Measurements from ENCODE around the gene IQCH.
"Not testable (repeated sequence)": the region's sequence is repeated elsewhere in the genome, so short reads cannot be mapped to it uniquely, and the experiment has no call there.

The IQCH gene

GRCh38 chr15:67242708-67243111 is 11.9 kb upstream of the IQCH start:
- no peak for DNase-seq (ENCODE audit: extremely low spot score)
- TF ChIP-seq FOXK2 (IDR thresholded peaks at IDR 0.05) (no peak), L3MBTL2 (conservative IDR thresholded peaks at IDR 0.05) (no peak), HDGF (IDR thresholded peaks at IDR 0.05; ENCODE audit: borderline replicate concordance) (no peak), ARNT (IDR thresholded peaks at IDR 0.05) (no peak), FOXM1 (IDR thresholded peaks at IDR 0.05; ENCODE audit: borderline replicate concordance) (no peak), BHLHE40 (IDR thresholded peaks at IDR 0.05; ENCODE audit: borderline replicate concordance) (no peak), CTBP1 (IDR thresholded peaks at IDR 0.05; ENCODE audit: borderline replicate concordance) (no peak), FOXA1 (IDR thresholded peaks at IDR 0.05) (no peak), ZNF384 (IDR thresholded peaks at IDR 0.05) (no peak), ELF4 (IDR thresholded peaks at IDR 0.05) (no peak), LEF1 (IDR thresholded peaks at IDR 0.05; ENCODE audit: borderline replicate concordance) (no peak), TARDBP (IDR thresholded peaks at IDR 0.05) (no peak)
- CTCF ChIA-PET: interaction anchor here (0.5 kb wide), 1 partner anchor 10 kb away, joined by 5 read pairs; no protein-coding TSS in a partner anchor
- POLR2A ChIA-PET: interaction anchor here (1.2 kb wide), 1 partner anchor 11 kb away, joined by 3 read pairs; the partner anchor contains the start of genes AAGAB and IQCH

GRCh38 chr15:67244971-67245478 is 9.6 kb upstream of the IQCH start:
- POLR2A ChIA-PET: no interaction called here
- no peak for DNase-seq (ENCODE audit: extremely low spot score)
- TF ChIP-seq NFRKB (IDR thresholded peaks at IDR 0.05) (no peak), BHLHE40 (IDR thresholded peaks at IDR 0.05; ENCODE audit: borderline replicate concordance) (no peak), ARNT (IDR thresholded peaks at IDR 0.05) (no peak), FOXA1 (IDR thresholded peaks at IDR 0.05) (no peak), HDGF (IDR thresholded peaks at IDR 0.05; ENCODE audit: borderline replicate concordance) (no peak), SP1 (IDR thresholded peaks at IDR 0.05) (no peak), LEF1 (IDR thresholded peaks at IDR 0.05; ENCODE audit: borderline replicate concordance) (no peak), L3MBTL2 (conservative IDR thresholded peaks at IDR 0.05) (no peak), TARDBP (IDR thresholded peaks at IDR 0.05) (no peak)
- TF ChIP-seq, protein P1, sequence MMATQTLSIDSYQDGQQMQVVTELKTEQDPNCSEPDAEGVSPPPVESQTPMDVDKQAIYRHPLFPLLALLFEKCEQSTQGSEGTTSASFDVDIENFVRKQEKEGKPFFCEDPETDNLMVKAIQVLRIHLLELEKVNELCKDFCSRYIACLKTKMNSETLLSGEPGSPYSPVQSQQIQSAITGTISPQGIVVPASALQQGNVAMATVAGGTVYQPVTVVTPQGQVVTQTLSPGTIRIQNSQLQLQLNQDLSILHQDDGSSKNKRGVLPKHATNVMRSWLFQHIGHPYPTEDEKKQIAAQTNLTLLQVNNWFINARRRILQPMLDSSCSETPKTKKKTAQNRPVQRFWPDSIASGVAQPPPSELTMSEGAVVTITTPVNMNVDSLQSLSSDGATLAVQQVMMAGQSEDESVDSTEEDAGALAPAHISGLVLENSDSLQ (IDR thresholded peaks at IDR 0.05): no peak
- CTCF ChIA-PET: no interaction called here

GRCh38 chr15:67246606-67247005 is 8.0 kb upstream of the IQCH start:
- CTCF ChIA-PET; POLR2A ChIA-PET; DNase-seq (ENCODE audit: extremely low spot score): not testable (repeated sequence)

GRCh38 chr15:67248011-67248505 is 6.5 kb upstream of the IQCH start:
- ChIA-PET POLR2A (no interaction called here), CTCF (no interaction called here)
- TF ChIP-seq, protein P1 (IDR thresholded peaks at IDR 0.05): no peak
- TF ChIP-seq CTBP1 (IDR thresholded peaks at IDR 0.05; ENCODE audit: borderline replicate concordance) (no peak), ARNT (IDR thresholded peaks at IDR 0.05) (no peak), HDGF (IDR thresholded peaks at IDR 0.05; ENCODE audit: borderline replicate concordance) (no peak), SUZ12 (IDR thresholded peaks at IDR 0.05) (no peak), FOXA1 (IDR thresholded peaks at IDR 0.05) (no peak), LEF1 (IDR thresholded peaks at IDR 0.05; ENCODE audit: borderline replicate concordance) (no peak), FOXK2 (IDR thresholded peaks at IDR 0.05) (no peak), FOXM1 (IDR thresholded peaks at IDR 0.05; ENCODE audit: borderline replicate concordance) (no peak), BHLHE40 (IDR thresholded peaks at IDR 0.05; ENCODE audit: borderline replicate concordance) (no peak), L3MBTL2 (conservative IDR thresholded peaks at IDR 0.05) (no peak), NFRKB (IDR thresholded peaks at IDR 0.05) (no peak), SP1 (IDR thresholded peaks at IDR 0.05) (no peak)
- no peak for DNase-seq (ENCODE audit: extremely low spot score)

- ChIA-PET POLR2A (no interaction called here), CTCF (interaction anchor here (0.7 kb wide), 1 partner anchor 213 kb away, joined by 3 read pairs; no protein-coding TSS in a partner anchor)
- no peak for DNase-seq (ENCODE audit: extremely low spot score)
- TF ChIP-seq, protein P1 (IDR thresholded peaks at IDR 0.05): no peak
- TF ChIP-seq FOXA1 (IDR thresholded peaks at IDR 0.05) (no peak), FOXM1 (IDR thresholded peaks at IDR 0.05; ENCODE audit: borderline replicate concordance) (no peak), ZNF384 (IDR thresholded peaks at IDR 0.05) (no peak), SUZ12 (IDR thresholded peaks at IDR 0.05) (no peak), CTBP1 (IDR thresholded peaks at IDR 0.05; ENCODE audit: borderline replicate concordance) (no peak), LEF1 (IDR thresholded peaks at IDR 0.05; ENCODE audit: borderline replicate concordance) (no peak), TARDBP (IDR thresholded peaks at IDR 0.05) (no peak), BHLHE40 (IDR thresholded peaks at IDR 0.05; ENCODE audit: borderline replicate concordance) (no peak), ELF4 (IDR thresholded peaks at IDR 0.05) (no peak), FOXK2 (IDR thresholded peaks at IDR 0.05) (no peak), SP1 (IDR thresholded peaks at IDR 0.05) (no peak), L3MBTL2 (conservative IDR thresholded peaks at IDR 0.05) (no peak), HDGF (IDR thresholded peaks at IDR 0.05; ENCODE audit: borderline replicate concordance) (no peak), NFRKB (IDR thresholded peaks at IDR 0.05) (no peak), ARNT (IDR thresholded peaks at IDR 0.05) (no peak)
These were observed 4.8 kb upstream of the IQCH start for GRCh38 chr15:67249830-67250229.

GRCh38 chr15:67251318-67251717 is 3.3 kb upstream of the IQCH start:
- ChIA-PET POLR2A (no interaction called here), CTCF (no interaction called here)
- no peak for DNase-seq (ENCODE audit: extremely low spot score)
- TF ChIP-seq TARDBP (IDR thresholded peaks at IDR 0.05) (no peak), BHLHE40 (IDR thresholded peaks at IDR 0.05; ENCODE audit: borderline replicate concordance) (no peak), ELF4 (IDR thresholded peaks at IDR 0.05) (no peak), NFRKB (IDR thresholded peaks at IDR 0.05) (no peak), CTBP1 (IDR thresholded peaks at IDR 0.05; ENCODE audit: borderline replicate concordance) (no peak), FOXM1 (IDR thresholded peaks at IDR 0.05; ENCODE audit: borderline replicate concordance) (no peak), SP1 (IDR thresholded peaks at IDR 0.05) (no peak), L3MBTL2 (conservative IDR thresholded peaks at IDR 0.05) (no peak), FOXK2 (IDR thresholded peaks at IDR 0.05) (no peak), ARNT (IDR thresholded peaks at IDR 0.05) (no peak), SUZ12 (IDR thresholded peaks at IDR 0.05) (no peak), HDGF (IDR thresholded peaks at IDR 0.05; ENCODE audit: borderline replicate concordance) (no peak), ZNF384 (IDR thresholded peaks at IDR 0.05) (no peak), LEF1 (IDR thresholded peaks at IDR 0.05; ENCODE audit: borderline replicate concordance) (no peak), FOXA1 (IDR thresholded peaks at IDR 0.05) (no peak)
- TF ChIP-seq, protein P1 (IDR thresholded peaks at IDR 0.05): no peak
